AG10803 (cell line): Measurements from ENCODE around the gene CNFN.

Source experiments
- DNase-seq: peaks from one replicate; pipeline ENCODE4 v3.0.0; 2010; ENCODE audit warnings: low read depth
- H3K4me3 ChIP-seq: 2 replicates; pipeline ENCODE4 v1.5.1; 2011; ENCODE audit warnings: mild to moderate bottlenecking, low read length, control low read depth
- CTCF ChIP-seq: conservative IDR thresholded peaks from 2 replicates; pipeline ENCODE4 v1.5.1; 2011; ENCODE audit warnings: mild to moderate bottlenecking, low read length, control low read depth, inconsistent platforms

Gene CNFN

GRCh38 chr19:42421591-42422031 lies 31.5 kb upstream of the CNFN start:
- TF ChIP-seq CTCF = no peak
- H3K4me3 ChIP-seq = no peak overlapping the region
- DNase-seq = no peak

GRCh38 chr19:42421101-42421500 lies 31.0 kb upstream of the CNFN start:
- no peak for TF ChIP-seq CTCF
- H3K4me3 ChIP-seq = no peak overlapping the region
- DNase-seq = no peak

DNA sequence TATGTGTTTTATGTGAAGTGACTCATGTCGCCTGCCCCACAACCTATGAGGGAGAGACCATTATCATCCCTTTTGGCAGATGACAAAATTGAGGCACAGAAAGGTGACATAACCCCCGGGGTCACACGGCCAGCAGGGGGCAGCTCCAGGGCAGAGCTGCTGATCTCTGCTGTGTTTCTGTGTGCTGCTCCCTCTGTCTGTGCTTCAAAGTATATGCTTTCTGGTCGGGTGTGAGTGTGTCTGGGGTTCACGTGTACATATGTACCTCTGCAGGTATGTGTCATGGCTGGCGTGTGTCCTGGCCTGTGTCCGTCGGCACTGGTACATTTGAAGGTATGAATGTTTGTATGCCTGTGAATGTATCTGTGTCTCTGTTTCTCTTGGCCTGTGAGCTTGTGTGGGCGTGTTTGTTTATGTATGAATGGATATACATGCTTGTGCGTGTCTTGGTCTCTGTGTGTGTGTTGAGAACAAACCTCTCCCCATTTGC lies 30.0 kb upstream of the CNFN start:
- peak; percentile 40 for DNase-seq
- peak; percentile 63 for TF ChIP-seq CTCF
- H3K4me3 ChIP-seq = no peak overlapping the region

DNA sequence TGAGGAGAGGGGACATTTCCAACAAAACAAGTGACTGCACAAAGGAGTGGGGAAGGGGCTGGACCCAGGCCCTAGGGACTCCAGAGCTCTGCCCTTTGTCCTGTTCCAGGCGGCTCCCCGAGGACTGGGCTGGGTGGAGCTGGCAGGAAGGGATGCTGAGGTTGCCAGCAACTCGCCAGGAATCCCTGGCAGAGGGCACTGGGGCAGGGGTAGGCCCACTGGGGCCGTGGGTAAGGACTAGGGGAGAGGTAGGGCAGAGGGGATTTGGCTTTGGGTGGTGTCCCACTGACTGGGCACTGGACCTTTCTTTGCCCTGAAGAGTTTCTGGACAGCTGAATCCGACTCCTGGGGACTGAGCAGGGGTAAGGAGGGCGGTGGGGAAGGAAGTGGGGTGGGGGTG lies 29.2 kb upstream of the CNFN start:
- no peak for DNase-seq
- no peak overlapping the region for H3K4me3 ChIP-seq
- TF ChIP-seq CTCF = no peak

GRCh38 chr19:42412661-42413076 lies 22.6 kb upstream of the CNFN start:
- no peak for TF ChIP-seq CTCF
- DNase-seq = no peak
- H3K4me3 ChIP-seq = no peak overlapping the region

DNA sequence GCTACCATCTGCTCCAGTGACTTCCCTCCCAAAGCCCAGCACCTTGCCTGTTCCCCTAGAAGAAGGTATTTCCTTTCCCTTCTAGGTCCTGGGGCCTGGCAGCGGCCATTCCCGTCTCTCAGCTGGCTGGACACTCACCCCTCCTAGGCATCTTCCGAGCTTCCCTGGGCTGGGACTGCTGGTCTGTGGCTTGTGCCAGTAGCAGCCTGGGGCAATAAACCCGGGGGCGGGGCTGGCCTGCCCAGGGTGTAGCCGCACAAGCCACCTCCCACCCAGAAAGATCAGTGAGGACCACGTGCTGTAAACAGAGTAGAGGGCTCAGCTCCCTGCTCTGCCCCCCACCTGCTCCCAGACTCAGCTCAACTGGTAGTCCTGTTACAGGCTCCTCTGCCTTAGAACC lies 22.1 kb upstream of the CNFN start:
- TF ChIP-seq CTCF = no peak
- no peak for DNase-seq
- no peak overlapping the region for H3K4me3 ChIP-seq

DNA sequence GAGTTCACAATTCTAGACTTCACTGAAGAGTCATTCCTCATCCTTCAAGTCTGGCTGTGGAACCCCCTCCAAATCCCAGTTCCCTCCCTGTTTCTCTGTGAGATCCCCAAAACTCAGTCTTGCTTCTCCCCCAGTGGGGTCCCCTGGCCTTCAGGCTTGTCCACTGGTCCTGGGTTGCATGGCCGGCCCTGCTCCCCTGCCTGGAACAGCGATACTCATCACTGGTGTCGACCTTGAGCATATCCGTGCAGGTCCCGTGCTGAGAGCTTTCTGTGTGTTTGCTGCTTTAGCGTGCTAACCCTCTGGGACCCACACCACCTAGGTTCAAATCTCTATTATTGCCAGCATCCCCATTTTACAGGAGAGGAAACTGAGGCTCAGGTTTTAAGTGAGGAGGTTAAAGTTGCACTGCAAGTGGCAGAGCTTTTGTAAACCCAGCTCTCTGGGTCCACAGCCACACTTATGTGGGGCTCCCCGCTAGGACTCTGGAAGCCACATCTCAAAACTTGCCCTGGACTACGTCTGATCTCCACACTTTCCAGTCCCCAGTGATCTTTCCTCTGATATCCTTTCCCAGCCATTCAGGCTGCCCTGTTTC lies 21.6 kb upstream of the CNFN start:
- H3K4me3 ChIP-seq = no peak overlapping the region
- DNase-seq = no peak
- TF ChIP-seq CTCF = no peak
